Pons (tissue), 1 donor: ENCODE measurements around the gene TIMM10B.

Source experiments
- DNase-seq: peaks from one replicate; pipeline ENCODE4 v3.0.0-alpha.2; 2016; ENCODE audit warnings: low spot score

The TIMM10B gene

DNA sequence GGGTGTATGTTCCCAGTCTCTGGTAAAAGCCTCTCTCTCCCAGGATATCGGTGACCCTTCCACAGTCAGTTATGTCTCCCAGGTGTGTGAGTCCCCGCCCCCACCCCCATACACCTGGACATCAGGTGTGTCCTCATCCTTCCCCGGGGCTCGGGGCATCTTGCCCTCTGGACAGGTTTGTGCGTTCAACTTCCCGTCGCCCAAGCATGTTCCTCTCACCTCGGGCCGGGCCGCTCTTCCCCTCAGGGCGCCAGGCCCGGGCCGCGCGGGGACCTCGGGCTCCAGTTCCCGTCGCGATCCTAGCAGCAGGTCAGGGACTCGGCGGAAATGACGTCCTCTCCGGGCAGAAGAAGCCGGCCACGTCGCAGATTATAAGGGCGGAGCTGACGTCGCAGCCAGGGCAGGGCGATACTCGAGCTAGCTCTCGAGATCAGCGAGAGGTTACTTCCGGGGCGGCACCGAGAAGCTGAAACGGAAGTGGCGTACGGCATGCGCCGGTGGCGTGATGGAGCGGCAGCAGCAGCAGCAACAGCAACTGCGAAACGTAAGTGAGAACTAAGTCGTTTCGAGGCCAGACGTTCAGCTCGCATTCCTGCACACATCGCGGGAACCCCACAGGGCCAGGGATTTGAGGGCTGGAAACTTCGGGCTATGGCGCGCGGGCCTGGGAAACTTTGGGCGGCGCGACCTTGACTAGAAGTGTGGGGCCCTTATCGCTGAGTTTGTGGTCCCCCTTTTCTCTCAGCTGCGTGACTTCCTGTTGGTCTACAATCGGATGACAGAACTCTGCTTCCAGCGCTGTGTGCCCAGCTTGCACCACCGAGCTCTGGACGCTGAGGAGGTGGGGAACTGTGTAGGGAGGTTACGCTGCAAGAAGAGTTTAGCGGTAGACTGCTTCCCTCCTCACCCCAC is at the start of gene TIMM10B, which contains the start of gene ARFIP2:
TIMM10B (plus strand) TSS at position 490 of the 912 bp plus-strand sequence; CDS start at position 506, 16 bp downstream.
ARFIP2 (minus strand) TSS at position 320 of the 912 bp plus-strand sequence. CDS start 910 bp downstream, outside the sequence.
- DNase-seq: peak; percentile 98

DNA sequence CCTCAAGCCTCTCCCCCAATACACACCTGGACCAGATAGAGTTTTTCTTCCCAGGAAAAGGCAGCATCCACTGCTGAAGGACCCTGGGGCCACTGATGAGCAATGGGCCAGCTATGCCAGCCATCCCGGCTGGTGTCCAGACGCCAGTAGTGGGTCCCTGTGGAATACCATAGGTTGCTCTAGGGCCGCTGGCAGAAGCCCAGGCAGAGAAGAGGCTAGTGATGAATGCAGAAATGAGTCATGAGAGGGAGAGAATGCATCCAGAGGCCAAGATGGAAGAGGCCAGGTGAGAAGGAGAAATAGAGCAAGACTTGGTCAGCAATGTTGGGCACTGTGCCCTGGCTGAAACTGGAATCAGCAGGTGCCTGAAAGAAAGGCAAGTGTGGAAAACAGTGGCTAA is 49.4 kb upstream of the TIMM10B start:
- DNase-seq: no peak

DNA sequence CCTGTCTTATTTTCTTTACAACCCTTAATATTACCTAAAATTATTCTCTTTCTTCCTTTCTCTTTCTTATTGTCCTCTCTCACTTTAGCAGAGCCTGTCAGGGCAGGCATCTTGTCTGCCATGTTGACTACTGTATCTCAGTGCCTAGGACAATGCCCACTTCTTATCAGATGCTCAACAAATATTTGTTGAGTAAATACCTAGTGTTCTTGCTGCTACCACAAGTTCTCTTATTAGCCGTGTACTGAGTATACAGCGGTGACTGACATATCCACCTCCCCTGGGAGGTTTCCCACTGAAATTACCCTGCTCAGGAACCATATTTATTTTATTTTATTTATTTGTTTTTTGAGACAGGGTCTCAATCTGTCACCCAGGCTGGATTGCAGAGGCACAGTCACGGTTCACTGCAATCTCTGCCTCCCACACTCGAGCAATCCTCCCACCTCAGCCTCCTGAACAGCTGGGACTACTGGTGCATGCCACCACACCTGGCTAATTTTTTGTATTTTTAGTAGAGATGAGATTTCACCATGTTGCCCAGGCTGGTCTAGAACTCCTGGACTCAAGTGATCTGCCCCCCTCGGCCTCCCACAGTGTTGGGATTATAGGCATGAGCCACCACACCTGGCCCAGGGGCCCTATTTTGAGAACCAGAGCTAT is 47.2 kb upstream of the TIMM10B start:
- no peak for DNase-seq

GRCh38 chr11:6437423-6437822 is 43.9 kb upstream of the TIMM10B start:
- no peak for DNase-seq

GRCh38 chr11:6437993-6438392 is 43.3 kb upstream of the TIMM10B start:
- peak; percentile 50 for DNase-seq

DNA sequence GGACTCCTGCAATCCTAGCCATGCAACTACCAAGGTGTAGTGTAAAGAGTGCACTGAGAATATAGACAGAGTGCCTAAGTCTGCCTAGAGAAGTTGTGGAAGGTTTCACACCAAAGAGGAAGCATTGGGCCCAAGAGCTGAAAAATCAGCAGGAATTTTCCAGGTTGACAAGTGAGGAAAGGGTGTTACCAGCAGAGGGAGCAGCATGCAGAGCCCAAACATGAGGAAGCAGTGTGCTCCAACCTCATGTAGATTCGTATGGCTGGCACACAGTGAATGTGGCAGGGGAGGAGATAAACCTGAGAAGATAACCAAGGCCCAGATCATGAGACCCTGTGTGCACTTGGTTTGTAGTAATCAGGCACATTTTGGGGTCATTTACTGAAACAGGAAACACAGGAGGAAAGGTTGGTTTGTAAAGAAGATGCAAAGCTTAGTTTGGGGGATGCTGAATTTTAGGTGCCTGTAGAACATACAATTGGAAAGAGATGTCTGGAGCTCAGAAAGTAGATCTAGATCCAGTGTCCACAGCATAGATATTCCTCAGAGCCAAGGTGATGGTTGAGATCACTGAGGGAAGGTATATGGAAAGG is 42.2 kb upstream of the TIMM10B start:
- DNase-seq: peak; percentile 77

DNA sequence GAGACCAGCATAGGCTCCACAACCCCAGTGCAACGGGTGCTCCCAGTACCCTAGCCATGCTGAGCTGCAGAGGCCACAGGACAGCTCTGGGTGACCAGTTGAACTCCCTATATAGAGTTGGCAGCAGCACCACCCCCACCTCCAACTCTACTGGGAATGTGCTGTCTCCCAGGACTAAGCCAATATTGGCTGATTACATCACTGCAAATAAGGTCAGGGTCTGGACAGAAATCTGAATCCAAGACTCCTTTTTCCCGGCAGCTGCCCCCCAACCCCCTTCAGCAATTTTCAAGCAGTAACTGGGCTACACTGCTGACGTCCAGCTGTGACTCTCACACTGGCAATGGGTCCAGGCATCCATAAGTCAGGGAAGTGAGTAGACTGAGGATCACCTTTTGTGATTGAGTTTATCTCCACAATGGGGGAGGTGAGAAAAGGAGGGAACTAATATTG is 40.4 kb upstream of the TIMM10B start, which contains the start of gene HPX:
HPX (minus strand) TSS at position 82 of the 453 bp plus-strand sequence; CDS start at position 58, 24 bp downstream.
- DNase-seq: no peak

GRCh38 chr11:6442441-6442840 is 38.9 kb upstream of the TIMM10B start:
- no peak for DNase-seq

DNA sequence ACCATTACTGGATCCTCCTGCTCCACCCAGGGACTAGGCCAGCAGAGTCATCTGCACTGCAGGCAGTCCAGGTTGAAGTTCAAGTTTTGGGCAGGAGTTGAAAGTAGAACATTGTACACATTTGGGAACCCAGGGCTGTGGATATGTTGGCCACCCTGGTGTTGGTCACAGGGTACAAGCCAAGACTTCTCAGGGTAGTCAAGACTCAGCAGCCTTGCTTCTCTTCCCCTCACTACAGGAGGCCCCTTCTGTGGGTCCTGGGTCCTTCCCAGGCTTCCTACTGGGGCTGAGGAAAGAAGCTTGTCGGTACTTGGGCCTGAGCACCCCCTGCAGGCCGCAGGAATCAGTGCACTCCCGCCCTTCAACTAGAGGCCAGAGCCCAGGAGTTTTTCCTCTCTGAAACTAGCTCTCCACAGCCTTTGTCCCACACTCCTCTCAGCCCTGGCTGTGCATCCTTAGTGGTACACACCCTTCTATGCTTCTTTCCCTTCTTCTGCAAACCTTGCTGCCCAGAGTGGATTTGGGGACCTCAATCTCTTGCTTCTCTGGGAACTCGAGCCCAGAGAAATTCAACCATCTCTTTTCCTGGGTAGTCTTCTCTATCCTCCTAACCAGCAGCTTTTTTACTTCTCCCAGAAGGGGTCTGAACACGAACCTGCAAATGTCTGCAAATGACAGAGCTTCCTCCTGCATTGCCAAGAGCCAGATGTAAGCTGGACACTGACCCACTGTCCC is 37.9 kb upstream of the TIMM10B start:
- DNase-seq: peak; percentile 75

- no peak for DNase-seq
Measured at GRCh38 chr11:6448574-6448973, 32.7 kb upstream of the TIMM10B start.

- no peak for DNase-seq
Measured at GRCh38 chr11:6452219-6452618, 29.1 kb upstream of the TIMM10B start.

GRCh38 chr11:6453152-6453551 is 28.1 kb upstream of the TIMM10B start:
- DNase-seq: no peak

- DNase-seq: no peak
Measured at GRCh38 chr11:6455070-6455469, 26.2 kb upstream of the TIMM10B start.

- no peak for DNase-seq
Measured at GRCh38 chr11:6456361-6457073, 24.8 kb upstream of the TIMM10B start.

GRCh38 chr11:6457581-6458320 is 23.6 kb upstream of the TIMM10B start:
- DNase-seq: no peak

DNA sequence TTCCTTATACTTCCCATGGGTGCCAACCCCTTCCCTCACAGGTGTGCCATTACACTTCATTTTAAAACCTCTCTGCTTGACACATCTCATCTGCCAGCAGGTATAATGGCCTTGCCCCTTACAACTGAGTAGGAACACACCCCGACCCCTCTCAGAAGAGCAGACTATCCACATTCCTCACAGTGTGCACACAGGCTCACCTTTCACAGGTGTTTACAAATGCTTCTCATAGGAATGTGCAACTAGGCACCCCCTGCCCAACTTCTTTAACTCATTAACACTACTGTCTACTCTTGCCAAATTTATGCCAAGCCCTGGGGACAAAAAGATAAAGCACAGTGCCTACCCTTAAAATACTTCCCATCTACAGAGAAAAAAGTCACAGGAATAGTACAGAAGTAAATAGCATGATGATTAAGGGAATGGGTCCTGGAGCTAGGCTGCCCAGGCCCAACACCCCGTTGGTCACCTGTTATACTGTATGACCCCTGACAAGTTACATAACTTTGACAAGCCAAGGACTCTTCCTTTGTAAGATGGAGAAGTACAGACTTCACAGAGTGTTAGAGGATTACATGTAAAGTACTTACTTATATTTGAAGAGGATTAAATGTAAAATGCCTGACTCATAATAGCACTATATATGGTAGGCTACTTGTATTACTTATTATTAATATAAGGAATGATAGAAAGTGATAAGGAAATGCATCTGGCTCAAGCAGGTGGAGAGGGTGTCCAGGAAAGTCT is 22.8 kb upstream of the TIMM10B start:
- DNase-seq: no peak

DNA sequence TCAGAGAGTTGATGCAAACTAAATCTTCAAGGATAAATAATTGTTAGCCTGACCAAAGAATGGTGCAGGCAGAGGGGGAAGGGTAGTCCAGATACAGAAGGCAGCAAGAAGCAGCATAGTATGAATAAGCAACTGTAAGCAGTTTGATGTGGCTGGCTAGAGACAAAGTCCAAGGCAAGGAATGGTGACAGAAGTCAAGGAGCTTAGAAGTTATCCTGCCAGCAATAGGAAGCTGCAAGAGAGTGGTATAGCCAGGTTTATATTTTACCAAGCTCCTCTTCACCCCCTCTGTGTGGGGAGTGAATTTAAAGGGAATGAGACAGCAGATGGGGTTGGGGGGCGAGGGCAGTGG is 22.2 kb upstream of the TIMM10B start:
- DNase-seq: no peak

- DNase-seq: peak; percentile 97
Measured at GRCh38 chr11:6468712-6469495, 12.4 kb upstream of the TIMM10B start.

GRCh38 chr11:6469599-6469998 is 11.7 kb upstream of the TIMM10B start:
- no peak for DNase-seq
